ENCODE results near the gene TMEM25. TPM values are rescaled to one million over a fixed set of nuclear protein-coding genes. Genes with fewer than 3 reads are reported as not detected.

TMEM25 gene
- polyA plus RNA-seq, 2 of the 4 experiments (the other 2 are of a cell fraction), result 0.56 to 0.75 TPM

DNA sequence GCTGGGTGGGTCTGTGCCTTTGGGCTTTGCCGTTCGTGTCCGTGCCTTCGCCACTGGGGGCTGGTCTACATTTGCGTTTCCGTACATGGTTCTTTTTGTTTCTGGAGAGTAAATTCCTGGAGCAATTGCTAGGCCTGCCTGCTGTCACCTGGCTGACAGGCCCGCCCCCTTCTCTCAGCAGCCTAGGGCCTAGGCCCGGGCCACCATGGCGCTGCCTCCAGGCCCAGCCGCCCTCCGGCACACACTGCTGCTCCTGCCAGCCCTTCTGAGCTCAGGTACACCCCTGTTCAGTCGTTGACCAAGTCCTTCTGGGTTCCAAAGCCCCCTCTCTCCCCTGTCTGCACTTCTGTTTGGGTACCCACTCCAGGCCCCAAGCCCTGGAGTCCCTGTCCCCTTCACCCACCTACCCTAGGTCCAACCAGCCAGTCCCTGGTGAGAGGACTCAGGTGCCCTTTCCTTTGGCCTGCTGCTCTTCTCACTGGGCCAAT lies 649 bp downstream of the TMEM25 start:
- ChIA-PET CTCF (no interaction called here), POLR2A (no interaction called here)
- TF ChIP-seq HOXB5 (CRISPR knock-in tag; IDR thresholded peaks at IDR 0.05) (no peak), RAD21 (conservative IDR thresholded peaks at IDR 0.05 in 1 of 2, IDR thresholded peaks at IDR 0.05 in 1 of 2) (no peak), GATA3 (IDR thresholded peaks at IDR 0.05; ENCODE audit: borderline replicate concordance) (no peak), TFCP2L1 (CRISPR knock-in tag; IDR thresholded peaks at IDR 0.05) (no peak), CBX8 (IDR thresholded peaks at IDR 0.05) (no peak), ZFP36 (IDR thresholded peaks at IDR 0.05; ENCODE audit: borderline replicate concordance, partially characterized antibody) (no peak), FOSL2 (IDR thresholded peaks at IDR 0.05) (no peak), FOSL2 (CRISPR knock-in tag; IDR thresholded peaks at IDR 0.05) (no peak), NR3C1 (IDR thresholded peaks at IDR 0.05) (no peak), CBX2 (IDR thresholded peaks at IDR 0.05; ENCODE audit: borderline replicate concordance, low read depth) (no peak), SMC3 (IDR thresholded peaks at IDR 0.05) (no peak), ZC3H11A (IDR thresholded peaks at IDR 0.05) (no peak), POLR2A (IDR thresholded peaks at IDR 0.05; ENCODE audit: low read length) (no peak), MYC (IDR thresholded peaks at IDR 0.05; ENCODE audit: borderline replicate concordance, low read length) (no peak)
- TF ChIP-seq, protein P1, sequence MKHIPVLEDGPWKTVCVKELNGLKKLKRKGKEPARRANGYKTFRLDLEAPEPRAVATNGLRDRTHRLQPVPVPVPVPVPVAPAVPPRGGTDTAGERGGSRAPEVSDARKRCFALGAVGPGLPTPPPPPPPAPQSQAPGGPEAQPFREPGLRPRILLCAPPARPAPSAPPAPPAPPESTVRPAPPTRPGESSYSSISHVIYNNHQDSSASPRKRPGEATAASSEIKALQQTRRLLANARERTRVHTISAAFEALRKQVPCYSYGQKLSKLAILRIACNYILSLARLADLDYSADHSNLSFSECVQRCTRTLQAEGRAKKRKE (CRISPR knock-in tag; IDR thresholded peaks at IDR 0.05; ENCODE audit: low read depth), result no peak
- FAIRE-seq, result no peak
- no peaks in the 10 kb centered on the region for H3K9me3 ChIP-seq
- H3K4me2 ChIP-seq, result peak overlapping the region; percentile 87; the same call in 1 of the 3 replicates
- DNase-seq (ENCODE audit: low read depth in 1 of 2, low spot score in 1 of 2), result no peak
- WGBS (ENCODE audit: missing lambda C conversion rate), result 87% methylated on average over 12 of the region's 12 CpGs
- no peak for ATAC-seq
- no peaks in the 10 kb centered on the region for H3K4me1 ChIP-seq
- H3K27ac ChIP-seq, result no peak overlapping the region
- no peak overlapping the region for H3K4me3 ChIP-seq

DNA sequence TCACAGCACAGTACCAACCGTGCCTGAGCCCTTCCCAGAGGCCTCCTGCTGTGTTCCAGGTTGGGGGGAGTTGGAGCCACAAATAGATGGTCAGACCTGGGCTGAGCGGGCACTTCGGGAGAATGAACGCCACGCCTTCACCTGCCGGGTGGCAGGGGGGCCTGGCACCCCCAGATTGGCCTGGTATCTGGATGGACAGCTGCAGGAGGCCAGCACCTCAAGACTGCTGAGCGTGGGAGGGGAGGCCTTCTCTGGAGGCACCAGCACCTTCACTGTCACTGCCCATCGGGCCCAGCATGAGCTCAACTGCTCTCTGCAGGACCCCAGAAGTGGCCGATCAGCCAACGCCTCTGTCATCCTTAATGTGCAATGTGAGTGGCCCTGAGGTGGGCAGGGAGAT lies 1.1 kb downstream of the TMEM25 start:
- H3K4me2 ChIP-seq, result no peak overlapping the region
- TF ChIP-seq, protein P2, sequence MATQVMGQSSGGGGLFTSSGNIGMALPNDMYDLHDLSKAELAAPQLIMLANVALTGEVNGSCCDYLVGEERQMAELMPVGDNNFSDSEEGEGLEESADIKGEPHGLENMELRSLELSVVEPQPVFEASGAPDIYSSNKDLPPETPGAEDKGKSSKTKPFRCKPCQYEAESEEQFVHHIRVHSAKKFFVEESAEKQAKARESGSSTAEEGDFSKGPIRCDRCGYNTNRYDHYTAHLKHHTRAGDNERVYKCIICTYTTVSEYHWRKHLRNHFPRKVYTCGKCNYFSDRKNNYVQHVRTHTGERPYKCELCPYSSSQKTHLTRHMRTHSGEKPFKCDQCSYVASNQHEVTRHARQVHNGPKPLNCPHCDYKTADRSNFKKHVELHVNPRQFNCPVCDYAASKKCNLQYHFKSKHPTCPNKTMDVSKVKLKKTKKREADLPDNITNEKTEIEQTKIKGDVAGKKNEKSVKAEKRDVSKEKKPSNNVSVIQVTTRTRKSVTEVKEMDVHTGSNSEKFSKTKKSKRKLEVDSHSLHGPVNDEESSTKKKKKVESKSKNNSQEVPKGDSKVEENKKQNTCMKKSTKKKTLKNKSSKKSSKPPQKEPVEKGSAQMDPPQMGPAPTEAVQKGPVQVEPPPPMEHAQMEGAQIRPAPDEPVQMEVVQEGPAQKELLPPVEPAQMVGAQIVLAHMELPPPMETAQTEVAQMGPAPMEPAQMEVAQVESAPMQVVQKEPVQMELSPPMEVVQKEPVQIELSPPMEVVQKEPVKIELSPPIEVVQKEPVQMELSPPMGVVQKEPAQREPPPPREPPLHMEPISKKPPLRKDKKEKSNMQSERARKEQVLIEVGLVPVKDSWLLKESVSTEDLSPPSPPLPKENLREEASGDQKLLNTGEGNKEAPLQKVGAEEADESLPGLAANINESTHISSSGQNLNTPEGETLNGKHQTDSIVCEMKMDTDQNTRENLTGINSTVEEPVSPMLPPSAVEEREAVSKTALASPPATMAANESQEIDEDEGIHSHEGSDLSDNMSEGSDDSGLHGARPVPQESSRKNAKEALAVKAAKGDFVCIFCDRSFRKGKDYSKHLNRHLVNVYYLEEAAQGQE (IDR thresholded peaks at IDR 0.05), result no peak
- TF ChIP-seq HOXA7 (CRISPR knock-in tag; IDR thresholded peaks at IDR 0.05) (no peak), CHD2 (IDR thresholded peaks at IDR 0.05; ENCODE audit: low read length, partially characterized antibody) (no peak), JUN (IDR thresholded peaks at IDR 0.05) (no peak), TP53 (CRISPR knock-in tag; IDR thresholded peaks at IDR 0.05) (no peak), HDAC2 (IDR thresholded peaks at IDR 0.05) (no peak)
- TF ChIP-seq, protein P3, sequence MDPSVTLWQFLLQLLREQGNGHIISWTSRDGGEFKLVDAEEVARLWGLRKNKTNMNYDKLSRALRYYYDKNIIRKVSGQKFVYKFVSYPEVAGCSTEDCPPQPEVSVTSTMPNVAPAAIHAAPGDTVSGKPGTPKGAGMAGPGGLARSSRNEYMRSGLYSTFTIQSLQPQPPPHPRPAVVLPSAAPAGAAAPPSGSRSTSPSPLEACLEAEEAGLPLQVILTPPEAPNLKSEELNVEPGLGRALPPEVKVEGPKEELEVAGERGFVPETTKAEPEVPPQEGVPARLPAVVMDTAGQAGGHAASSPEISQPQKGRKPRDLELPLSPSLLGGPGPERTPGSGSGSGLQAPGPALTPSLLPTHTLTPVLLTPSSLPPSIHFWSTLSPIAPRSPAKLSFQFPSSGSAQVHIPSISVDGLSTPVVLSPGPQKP (IDR thresholded peaks at IDR 0.05; ENCODE audit: low read depth, low read length), result no peak
- TF ChIP-seq, protein P4, sequence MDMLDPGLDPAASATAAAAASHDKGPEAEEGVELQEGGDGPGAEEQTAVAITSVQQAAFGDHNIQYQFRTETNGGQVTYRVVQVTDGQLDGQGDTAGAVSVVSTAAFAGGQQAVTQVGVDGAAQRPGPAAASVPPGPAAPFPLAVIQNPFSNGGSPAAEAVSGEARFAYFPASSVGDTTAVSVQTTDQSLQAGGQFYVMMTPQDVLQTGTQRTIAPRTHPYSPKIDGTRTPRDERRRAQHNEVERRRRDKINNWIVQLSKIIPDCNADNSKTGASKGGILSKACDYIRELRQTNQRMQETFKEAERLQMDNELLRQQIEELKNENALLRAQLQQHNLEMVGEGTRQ (IDR thresholded peaks at IDR 0.05), result no peak
- TF ChIP-seq, protein P5, sequence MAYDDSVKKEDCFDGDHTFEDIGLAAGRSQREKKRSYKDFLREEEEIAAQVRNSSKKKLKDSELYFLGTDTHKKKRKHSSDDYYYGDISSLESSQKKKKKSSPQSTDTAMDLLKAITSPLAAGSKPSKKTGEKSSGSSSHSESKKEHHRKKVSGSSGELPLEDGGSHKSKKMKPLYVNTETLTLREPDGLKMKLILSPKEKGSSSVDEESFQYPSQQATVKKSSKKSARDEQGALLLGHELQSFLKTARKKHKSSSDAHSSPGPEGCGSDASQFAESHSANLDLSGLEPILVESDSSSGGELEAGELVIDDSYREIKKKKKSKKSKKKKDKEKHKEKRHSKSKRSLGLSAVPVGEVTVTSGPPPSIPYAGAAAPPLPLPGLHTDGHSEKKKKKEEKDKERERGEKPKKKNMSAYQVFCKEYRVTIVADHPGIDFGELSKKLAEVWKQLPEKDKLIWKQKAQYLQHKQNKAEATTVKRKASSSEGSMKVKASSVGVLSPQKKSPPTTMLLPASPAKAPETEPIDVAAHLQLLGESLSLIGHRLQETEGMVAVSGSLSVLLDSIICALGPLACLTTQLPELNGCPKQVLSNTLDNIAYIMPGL (CRISPR knock-in tag; IDR thresholded peaks at IDR 0.05; ENCODE audit: borderline replicate concordance), result no peak
- POLR2A ChIA-PET, result no interaction called here
- 93% methylated on average over 3 of the region's 10 CpGs for WGBS (ENCODE audit: missing lambda C conversion rate)
- FAIRE-seq, result no peak
- no peak overlapping the region for H3K27ac ChIP-seq
- no peak for ATAC-seq
- no peaks in the 10 kb centered on the region for H3K4me1 ChIP-seq
- H3K4me3 ChIP-seq, result no peak overlapping the region
- CTCF ChIA-PET, result interaction anchor here (1.0 kb wide), 1 partner anchor 22 kb away, joined by 3 read pairs; no protein-coding TSS in a partner anchor
- DNase-seq (ENCODE audit: low read depth in 1 of 2, low spot score in 1 of 2), result no peak
- no peaks in the 10 kb centered on the region for H3K9me3 ChIP-seq

All from A549 (cell line).